Raji (cell line): Measurements from ENCODE around the gene FOXP1.

Experiments
- POLR2A ChIP-seq: IDR thresholded peaks from 2 replicates; pipeline ENCODE4 v1.6.1; 2011; ENCODE audit warnings: low read depth, low read length, control low read depth; ENCODE audit not compliant: insufficient read depth

FOXP1 gene

DNA sequence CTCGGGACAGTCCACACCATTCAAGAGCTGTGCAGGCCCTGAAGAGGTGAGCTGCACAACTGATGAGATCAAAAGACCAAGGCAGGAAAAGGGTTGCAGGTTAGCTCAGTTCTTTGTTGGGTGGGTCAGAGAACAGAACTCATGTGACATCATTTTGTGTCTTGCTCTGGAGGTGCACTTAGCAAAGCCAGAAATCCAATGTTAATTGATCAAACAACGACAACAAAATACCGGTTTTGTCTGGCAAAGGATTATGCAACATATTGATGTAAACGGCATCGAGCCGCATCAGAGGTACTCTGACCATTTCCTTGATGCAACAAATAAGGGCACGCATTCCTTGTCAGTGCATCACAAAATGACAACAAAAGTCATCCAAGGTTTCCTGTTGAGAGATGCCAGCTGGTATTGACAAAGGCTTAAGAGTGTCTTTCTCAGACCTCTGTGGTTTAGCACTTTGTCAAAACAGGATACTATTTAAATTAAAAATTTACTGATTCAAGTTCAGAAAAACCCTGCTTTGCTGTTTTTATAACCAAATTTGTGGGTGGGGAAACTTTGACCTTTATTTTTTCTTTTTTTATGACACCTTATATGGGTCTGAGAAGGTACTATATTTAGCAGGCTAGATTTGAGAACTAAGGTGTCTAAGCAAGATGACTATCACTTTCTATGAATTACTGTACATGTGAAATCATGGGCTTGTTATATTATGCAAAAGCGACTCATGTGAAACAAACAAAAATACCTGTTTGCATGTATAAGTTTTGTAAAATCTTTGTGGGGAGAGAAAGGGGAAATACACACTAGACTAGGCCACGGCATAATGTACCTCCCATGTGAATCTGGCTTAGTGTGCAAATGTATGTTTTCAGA is 496.1 kb downstream of the FOXP1 start:
- TF ChIP-seq POLR2A = no peak

DNA sequence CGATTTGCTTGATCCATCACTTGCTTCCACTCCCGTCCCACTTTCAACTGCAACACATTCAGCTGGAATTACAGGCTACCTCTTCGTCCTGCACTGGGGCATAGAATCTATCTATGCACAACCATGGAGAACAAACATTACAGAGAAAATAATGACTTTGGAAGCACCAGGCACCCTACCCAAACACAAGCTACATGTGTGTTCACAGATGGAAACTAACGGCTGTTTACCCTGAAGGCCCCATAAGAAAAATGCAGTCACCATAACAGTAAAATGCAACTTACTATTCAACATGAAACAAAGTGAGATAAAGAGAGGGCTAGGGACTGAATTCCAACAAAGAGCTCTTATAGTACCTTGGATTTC is 496.8 kb downstream of the FOXP1 start:
- no peak for TF ChIP-seq POLR2A

DNA sequence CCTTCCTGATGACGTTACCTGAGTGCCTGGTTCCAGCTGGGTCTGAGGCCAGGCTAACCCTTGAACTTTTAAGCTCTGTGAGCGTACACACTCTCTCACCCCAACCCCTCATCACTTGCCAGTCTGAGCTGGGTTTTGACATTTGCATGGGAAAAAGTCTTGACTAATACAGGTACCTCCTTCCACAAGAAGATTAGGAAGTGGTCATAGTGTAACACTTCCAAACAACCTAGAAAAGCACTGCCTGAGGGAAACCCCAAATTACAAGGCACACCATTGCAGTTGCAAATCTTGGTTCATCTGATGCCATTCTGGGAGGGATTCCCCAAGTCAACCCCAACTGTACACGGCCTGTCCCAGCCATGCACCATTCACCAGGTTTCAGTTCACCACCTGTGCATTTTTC is 499.8 kb downstream of the FOXP1 start:
- TF ChIP-seq POLR2A = no peak

DNA sequence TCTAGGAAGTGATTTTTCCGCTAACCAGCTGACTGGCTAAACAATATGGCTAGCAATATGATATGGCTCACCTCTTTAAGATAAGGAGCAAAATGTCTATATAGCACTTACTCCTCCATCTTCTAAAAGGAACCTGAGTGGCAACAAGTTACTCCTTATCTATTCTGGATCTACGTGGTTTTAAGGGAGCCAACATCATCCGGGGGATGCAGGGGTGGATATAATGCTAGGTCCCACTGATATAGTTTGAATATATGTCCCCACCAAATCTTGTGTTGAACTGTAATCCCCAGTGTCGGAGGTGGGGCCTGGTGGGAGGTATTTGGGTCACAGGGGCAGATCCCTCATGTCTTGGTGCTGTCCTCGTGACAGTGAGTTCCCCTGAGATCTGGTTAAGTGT is 500.7 kb downstream of the FOXP1 start:
- TF ChIP-seq POLR2A = no peak

DNA sequence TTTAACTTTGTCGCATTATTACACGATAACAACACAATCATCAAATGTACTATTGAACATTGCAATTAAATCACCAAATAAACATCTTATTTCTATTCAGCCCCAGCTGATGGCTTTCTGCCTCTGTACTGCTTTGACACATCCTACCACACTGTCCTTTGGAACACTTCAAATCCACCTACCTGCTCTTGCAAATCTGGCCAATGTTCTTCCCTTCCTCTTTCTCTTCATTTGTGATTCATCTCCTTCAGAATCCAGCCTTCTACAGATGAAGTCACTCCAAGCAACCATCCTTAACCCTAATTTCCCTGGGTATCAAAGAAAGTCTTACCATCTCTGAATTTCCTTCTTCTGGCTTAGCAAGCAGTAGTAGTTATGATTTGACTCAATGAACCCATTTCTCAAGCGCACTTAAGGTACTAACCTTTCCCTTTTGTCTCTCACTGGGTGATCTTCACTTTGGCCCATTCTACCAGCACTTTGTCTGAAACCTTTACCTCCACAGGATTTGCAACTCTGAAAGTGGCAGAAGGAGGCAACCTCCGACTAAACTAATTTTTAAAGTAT is 502.9 kb downstream of the FOXP1 start:
- TF ChIP-seq POLR2A = no peak

DNA sequence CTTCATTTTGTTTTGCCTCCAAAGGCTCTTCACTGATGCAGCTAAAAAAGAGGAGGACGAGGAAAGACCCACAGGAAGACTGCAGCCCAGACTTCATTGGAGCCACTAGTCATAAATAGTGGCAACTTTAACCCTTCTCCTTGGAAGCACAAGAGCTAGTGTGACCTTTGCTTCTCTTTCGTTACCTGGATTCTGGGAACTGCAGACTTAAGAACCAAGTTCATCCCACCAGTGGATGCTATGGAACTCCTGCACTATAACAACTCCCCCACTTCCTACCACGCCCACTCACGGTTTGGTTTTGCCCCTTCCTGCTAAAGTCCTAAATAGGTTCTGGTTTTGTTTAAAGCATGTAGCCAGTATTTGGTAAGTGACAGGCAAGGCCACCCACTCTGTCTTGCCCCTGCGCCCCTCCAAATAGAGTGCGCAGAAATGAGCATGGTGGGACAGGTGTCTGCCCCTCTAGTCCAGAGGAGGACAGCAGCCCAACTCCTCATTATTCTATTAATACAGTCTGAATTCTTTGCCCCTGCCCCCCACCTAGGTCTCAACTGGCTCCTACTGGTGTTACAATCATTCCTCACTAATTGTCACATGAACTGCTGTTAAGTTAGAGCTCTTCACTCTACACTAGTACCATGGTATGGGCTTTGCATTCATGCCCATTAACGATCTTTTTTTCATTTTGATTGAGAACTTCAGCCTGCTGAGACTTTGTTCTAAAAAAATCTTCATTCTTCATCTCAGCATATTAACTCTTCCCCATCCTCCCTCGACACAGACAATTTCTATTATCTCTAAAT is 504.6 kb downstream of the FOXP1 start:
- TF ChIP-seq POLR2A = no peak

DNA sequence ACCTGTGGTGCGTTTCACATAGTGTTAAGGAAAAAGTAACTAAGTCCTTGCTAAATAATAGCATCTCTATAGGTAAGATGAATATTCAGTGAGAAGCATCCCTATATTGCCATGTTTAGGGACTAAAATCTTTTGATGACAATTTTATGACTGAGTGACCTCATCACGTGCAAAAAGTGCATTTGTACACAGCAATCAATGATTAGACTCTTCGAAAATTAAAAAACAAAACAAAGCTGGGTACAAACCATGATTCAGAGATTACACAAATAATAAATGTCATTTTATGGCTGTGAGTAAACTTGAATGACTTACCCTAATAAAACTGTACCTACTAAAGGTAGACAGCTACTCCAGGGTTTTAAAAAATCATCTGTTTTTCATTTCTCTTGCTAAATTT is 505.3 kb downstream of the FOXP1 start:
- TF ChIP-seq POLR2A = no peak

DNA sequence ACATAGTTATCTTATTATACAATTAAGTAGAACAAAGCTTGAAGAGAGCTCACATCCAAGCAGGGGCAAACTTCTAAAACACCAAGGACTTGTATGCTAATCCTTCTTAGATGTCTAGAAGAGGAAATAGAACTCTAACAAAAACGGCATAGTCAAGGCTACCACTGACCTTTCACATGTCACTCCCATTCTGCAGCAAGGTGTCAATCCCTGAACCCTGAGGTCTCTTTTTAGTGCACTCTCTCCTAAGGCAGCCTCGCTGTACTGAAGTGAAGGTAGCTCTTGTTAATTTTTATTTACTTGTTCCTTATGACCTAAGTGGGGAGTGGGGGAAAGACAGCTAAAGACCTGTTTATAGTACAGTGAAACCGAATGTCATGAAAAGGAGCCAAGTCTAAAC is 506.5 kb downstream of the FOXP1 start:
- no peak for TF ChIP-seq POLR2A

DNA sequence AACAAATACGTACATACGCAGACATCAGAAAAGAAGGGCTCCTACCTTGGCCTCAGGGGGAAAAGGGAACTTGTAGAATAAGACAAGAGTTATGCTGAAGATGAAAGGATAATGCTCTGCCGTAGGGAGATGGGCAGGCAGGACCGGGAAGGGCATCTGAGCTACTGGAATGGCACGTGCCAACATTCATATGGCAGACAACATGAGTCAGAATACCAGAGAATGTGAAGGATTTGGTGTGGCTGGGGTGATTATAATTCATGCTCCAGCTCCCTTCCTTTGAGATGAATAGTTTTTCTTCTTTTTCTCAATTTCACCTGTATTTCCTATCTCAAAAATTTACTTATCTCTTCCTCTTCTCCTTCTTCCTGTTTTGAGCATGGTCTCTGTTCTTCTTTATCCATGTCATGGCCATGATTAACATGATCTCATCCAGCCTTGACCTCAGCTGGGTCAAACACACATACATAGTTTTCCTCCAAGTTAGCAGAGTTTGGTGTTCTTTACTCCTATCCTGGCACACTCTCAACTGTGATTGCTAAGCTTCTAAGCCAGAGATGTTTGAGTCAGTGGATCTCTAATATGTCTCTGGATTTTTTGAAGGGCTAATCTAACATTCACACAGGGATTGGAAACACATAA is 507.0 kb downstream of the FOXP1 start:
- TF ChIP-seq POLR2A = no peak

DNA sequence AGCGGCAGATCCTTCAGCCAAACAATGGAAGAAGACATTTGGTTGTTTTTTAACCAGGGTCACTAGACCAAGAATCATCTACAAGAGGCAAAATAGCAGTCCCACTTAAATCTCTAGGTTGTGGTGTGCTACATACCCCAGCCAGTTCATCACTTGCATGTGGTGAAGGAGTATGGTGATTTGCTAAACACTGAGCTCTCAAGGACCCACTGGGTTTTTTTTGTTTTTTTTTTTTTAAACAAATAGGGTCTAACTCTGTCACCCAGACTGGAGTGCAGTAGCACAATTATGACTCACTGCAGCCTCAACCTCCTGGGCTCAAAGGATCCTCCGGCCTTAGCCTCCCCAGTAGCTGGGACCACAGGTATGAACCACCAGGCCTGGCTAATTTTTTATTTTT is 508.0 kb downstream of the FOXP1 start:
- no peak for TF ChIP-seq POLR2A

DNA sequence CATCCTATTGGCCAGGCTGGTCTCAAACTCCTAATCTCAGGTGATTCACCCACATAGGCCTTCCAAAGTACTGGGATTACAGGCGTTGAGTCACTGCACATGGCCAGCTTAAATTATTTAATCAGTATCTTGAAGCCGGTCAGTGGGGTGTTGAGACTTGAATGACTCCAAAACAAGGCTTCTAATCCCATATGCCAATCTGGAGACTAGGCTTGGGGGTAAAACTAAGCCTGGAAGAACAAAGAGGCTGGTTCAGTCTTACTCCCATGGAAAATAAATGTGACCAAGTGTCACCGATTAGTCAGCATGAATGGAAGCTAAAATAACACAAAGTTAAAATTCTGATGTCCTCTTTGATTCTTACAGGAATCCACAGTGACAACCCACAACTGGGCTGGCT is 509.1 kb downstream of the FOXP1 start:
- TF ChIP-seq POLR2A = no peak

DNA sequence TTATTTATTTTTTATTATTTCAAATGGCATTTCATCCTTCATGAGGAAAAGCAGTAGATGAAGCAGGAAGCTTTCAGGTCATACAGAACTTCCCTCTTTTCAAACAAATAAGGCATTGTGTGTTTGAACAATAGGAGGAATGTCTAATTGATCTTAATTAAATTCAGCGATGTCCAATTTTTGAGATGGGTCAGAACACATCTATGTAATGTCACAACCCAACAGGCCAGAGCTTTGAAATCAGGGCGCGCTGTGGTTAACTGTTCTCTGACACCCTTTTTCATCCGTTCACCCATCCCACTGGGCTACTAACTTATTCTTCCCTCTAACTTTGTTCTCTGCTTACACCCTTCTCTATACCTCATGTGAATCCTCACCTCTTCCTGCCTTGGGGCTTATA is 510.5 kb downstream of the FOXP1 start:
- no peak for TF ChIP-seq POLR2A

DNA sequence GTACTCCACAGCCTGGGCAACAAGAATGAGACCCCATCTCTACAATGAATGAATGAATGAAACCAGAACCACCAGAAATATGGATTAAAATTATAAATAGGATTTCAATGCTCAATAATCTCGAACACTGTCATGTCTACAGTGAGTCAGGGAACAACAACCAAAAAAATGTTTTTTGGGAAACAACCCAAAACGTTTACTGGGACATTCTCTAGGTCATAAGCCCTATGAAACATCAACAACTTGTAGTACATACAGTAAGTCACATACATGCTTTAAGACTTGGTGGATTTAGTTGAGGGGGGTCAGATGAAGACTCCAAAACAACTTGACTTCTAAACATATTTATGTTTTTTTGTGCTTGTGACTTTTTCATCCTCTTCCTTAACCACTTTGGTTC is 511.2 kb downstream of the FOXP1 start:
- TF ChIP-seq POLR2A = no peak

DNA sequence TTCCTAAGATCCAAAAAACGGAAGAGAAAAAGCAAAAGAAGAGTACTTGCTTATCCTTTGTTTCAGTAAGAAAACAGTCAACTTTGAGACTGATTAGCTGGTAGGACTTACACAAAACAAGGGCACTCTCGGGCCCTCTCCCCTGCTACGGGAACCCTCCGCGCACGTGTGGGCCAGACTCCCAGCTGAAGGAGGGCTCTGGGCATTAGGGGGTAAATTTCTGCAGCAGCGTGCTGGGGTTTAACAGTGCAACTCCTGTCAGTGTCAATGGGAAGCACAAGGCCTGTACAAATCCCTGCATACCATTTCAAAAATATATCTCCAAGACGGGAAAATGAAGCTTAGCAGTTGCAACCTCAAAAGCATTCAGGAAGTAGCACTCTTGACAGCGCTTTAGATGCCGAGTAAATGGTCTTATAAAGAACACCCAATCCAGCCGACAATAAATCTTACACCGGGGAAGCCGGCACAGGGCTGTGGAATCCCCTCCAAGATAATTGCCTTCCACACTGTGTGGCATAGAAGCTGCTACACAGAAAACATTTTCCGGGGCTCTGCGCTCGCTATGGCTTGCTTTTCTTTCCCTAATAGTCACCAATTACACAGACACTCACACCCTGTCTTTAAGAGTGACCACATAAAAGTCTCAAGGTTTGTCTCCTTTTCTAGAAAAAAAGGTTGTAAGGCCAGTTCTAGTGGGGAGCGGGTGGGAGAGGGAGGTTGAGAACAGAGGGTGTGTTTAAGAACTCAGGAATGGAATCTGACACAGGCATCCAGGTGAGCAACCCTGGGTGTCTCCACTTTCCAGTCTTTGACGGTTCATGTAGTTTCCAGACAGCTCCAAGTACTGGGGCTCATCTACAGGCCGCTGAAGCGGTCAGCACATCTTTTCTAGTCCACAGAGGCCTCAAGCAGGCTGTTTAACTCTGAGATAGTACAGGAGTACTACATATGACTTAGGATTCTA is 512.7 kb downstream of the FOXP1 start:
- TF ChIP-seq POLR2A = no peak

DNA sequence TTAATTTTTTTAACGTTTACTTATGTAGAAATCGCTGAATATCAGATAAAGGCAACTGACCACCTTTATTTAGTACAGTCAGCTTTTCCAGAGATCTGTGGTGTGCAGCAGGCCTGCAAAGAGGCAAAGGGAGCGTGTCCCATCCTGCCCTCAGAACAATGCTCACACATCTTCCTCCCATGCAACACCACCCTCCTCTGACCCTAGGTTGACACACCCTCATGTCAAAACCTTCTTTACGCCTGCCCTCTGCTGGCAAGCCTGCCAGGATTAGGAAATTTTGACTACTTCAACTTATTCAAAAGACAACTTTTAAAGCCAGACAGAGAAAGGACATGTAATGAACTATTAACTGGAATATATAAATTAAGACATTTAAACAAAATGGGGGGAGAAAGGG is 513.7 kb downstream of the FOXP1 start:
- TF ChIP-seq POLR2A = no peak
